Heart right ventricle (tissue), 16 donors: ENCODE measurements around the gene RANBP3. TPM values are rescaled to one million over a fixed set of nuclear protein-coding genes. Genes with fewer than 3 reads are reported as not detected.

Source experiments
- ATAC-seq, 8 donors: fragments of 200-7000 bp; cut with Tn5 transposase; one replicate each; pipeline ENCODE4 v1.9.1; 2020; ENCODE audit warnings: mild to moderate bottlenecking in 8 of 8, moderate library complexity in 8 of 8, moderate number of reproducible peaks in 1 of 8
- DNase-seq, 2 donors: peaks; one replicate each; pipeline ENCODE4 v3.0.0-alpha.2; 2020
- H3K27ac ChIP-seq, 10 donors: fragments of 200-600 bp; sonication (generic) in 2 of 10; one replicate each; pipeline versions ENCODE4 v1.5.0 to v1.8.0; 2020 to 2022; ENCODE audit warnings: mild to moderate bottlenecking in 3 of 10
- H3K27me3 ChIP-seq, 7 donors: fragments of 200-600 bp; one replicate each; pipeline ENCODE4 v1.8.0; 2021 to 2022; ENCODE audit warnings: mild to moderate bottlenecking in 2 of 7
- H3K36me3 ChIP-seq, 9 donors: fragments of 200-600 bp; sonication (generic) in 1 of 9; one replicate each; pipeline versions ENCODE4 v1.5.0 to v1.8.0; 2020 to 2022; ENCODE audit warnings: mild to moderate bottlenecking in 2 of 9
- H3K4me1 ChIP-seq, 9 donors: fragments of 200-600 bp; sonication (generic) in 1 of 9; one replicate each; pipeline versions ENCODE4 v1.5.0 to v1.8.0; 2020 to 2022; ENCODE audit warnings: mild to moderate bottlenecking in 4 of 9
- H3K4me3 ChIP-seq, 10 donors: fragments of 200-600 bp; sonication (generic) in 2 of 10; one replicate each; pipeline versions ENCODE4 v1.5.0 to v1.8.0; 2020 to 2022; ENCODE audit warnings: mild to moderate bottlenecking in 7 of 10, moderate library complexity in 2 of 10
- H3K9me3 ChIP-seq, 11 donors: fragments of 200-600 bp in 10 of 11; sonication (generic) in 2 of 11; one replicate each; pipeline versions ENCODE4 v1.5.0 to v1.8.0; 2013 to 2022; ENCODE audit warnings: mild to moderate bottlenecking in 2 of 11, control low read depth in 1 of 11, moderate library complexity in 1 of 11
- CTCF ChIP-seq, 9 donors: fragments of 200-600 bp; sonication (generic) in 2 of 9; IDR thresholded peaks; one replicate each; pipeline versions ENCODE4 v1.5.0 to v1.8.0; 2021 to 2022; ENCODE audit warnings: antibody characterized with exemption in 9 of 9, mild to moderate bottlenecking in 5 of 9, moderate library complexity in 1 of 9
- WGBS, 2 donors: extraction: QIAGEN DNeasy Blood & Tissue Kit; methylation state at CpG; one replicate each; pipeline ENCODE4 v1.1.7; 2013; ENCODE audit warnings: inconsistent platforms in 1 of 2; 5-methylcytosine and 5-hydroxymethylcytosine counted together
- intact Hi-C, 10 donors: fragments of 100-400 bp; cut with DNase I; formaldehyde crosslinking; loops; one replicate each; pipeline versions ENCODE4 v1.11.1 to v1.14.2; 2022
- polyA plus RNA-seq, 2 donors: library from polyadenylated mRNA; stranded (reverse); fragments of 200-250 nt; gene quantifications; one replicate each; pipeline ENCODE4 v1.2.3, GENCODE V29; 2013
- total RNA-seq, 10 donors: library from RNA; stranded (reverse); fragmentation: NEBNext Ultra II Directional in 3 of 10; extraction: Animal tissue kit (Norgen Biotek cat#: 25700) in 3 of 10; gene quantifications; one replicate each; pipeline versions ENCODE4 v1.2.1 to v1.2.4, GENCODE V29; 2021 to 2023
- donor health status: Arrhythmogenic right ventricular cardiomyopathy.
- donor health status: ischemic (EF 13 %, LVEDD 7.1; RV severe dilation, severe dysfunction).
- donor health status: healthy with polysubstance abuse.
- donor health status: DM: no; HTN: yes; CAD: no.
- donor health status: DM: no; HTN: no; CAD: no.
- donor health status: ischemic (EF 25% LVEDD 6.9; RV normal size, moderate dysfunction).
- donor health status: ischemic (EF 25% LVEDD 5.7; RV mildly dilated, moderate dysfunction).
- donor health status: healthy.
- donor health status: DM: yes; HTN: yes; CAD: no.
- donor health status: Ischemic cardiomyopathy.
- donor health status: ischemic (EF 35%, LVEDD 5.7; RV mildly dilated, moderate dysfunction).
- donor health status: nonischemic (EF 11% LVEDD 7.7; RV severe dilation, severe dysfunction).
- donor health status: DM: yes; HTN: yes; CAD: no.
- donor health status: PGD.
- donor health status: ischemic (EF 29% LVEDD 5.4; RV normal size, mild dysfunction).
- donor health status: nonischemic (EF 23%, LVEDD 6.1; RV moderate dilation, normal function).

The RANBP3 gene
- total and polyA plus RNA-seq, 12 donors = 29.5 to 76.1 (median 63.0) TPM

- Histone ChIP-seq H3K4me3 (no peak overlapping the region), H3K27ac (peak overlapping the region in 4 of 10 donors; percentile 46 to 77 (median 63)), H3K4me1 (peaks cover 6 to 48% (median 37%) of the 10 kb centered on the region in 9 donors), H3K9me3 (no peaks in the 10 kb centered on the region), H3K36me3 (peaks cover 0 to 96% (median 19%) of the 10 kb centered on the region in 9 donors), H3K27me3 (no peaks in the 10 kb centered on the region)
- WGBS, 2 donors = 90 to 96% methylated on average over 9 of the region's 9 CpGs
- intact Hi-C loops = no loop called here
- no peak for TF ChIP-seq CTCF (IDR thresholded peaks at IDR 0.05)
- DNase-seq = no peak
- ATAC-seq = no peak
Measured at GRCh38 chr19:5936292-5936592, 41.7 kb downstream of the RANBP3 start.

DNA sequence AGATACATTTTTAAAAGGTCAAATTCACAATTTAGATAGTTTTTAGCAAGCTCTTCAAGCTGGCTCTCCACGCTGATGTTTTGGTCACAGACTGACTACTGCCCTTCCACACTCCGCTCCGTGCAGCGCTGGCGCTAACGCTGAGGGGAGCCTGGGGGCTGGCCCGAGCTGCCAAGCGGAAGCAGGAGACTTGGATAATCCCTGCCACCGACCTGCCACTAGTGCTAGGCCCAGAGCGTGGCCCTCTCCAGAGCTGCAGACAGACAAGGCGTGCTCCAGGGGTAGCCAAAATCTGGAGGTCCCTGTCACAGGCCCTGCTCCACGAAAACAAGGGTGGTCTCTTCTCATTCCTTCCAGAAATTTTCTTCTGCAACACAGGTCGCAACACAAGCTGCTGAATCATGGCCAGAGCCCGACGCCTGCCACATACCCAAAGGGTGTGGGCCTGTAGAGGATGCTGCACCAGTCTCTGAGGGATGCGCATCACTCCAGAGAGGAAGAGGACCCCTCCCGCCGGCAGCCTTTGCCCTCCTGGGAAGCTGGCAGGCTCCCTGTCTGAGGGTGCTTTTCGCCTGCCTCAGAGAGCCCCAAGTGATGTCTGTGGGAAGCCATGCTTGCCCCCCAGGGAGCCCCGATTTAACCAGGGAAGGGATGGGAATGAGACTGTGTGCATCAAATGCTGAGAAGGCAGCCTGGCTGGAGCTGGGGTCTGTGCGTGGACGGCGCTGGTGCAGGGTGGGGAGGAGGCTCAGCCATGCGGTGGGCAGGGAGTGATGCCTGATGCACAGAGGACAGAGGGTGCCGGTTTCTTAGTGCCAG, 42.3 kb downstream of the RANBP3 start:
- Histone ChIP-seq H3K4me3 (peak overlapping the region in 2 of 10 donors; percentile 3 to 8), H3K36me3 (peaks cover 0 to 96% (median 18%) of the 10 kb centered on the region in 9 donors), H3K27ac (peak overlapping the region; percentile 5 to 77 (median 52)), H3K27me3 (no peaks in the 10 kb centered on the region), H3K9me3 (no peaks in the 10 kb centered on the region), H3K4me1 (peaks cover 6 to 42% (median 31%) of the 10 kb centered on the region in 9 donors)
- ATAC-seq (peak in 7 of 8 donors; percentile 20 to 49 (median 36)), DNase-seq (no peak)
- WGBS, 2 donors = 65 to 67% methylated on average over 25 of the region's 25 CpGs
- no peak for TF ChIP-seq CTCF (IDR thresholded peaks at IDR 0.05)
- intact Hi-C loops = no loop called here

DNA sequence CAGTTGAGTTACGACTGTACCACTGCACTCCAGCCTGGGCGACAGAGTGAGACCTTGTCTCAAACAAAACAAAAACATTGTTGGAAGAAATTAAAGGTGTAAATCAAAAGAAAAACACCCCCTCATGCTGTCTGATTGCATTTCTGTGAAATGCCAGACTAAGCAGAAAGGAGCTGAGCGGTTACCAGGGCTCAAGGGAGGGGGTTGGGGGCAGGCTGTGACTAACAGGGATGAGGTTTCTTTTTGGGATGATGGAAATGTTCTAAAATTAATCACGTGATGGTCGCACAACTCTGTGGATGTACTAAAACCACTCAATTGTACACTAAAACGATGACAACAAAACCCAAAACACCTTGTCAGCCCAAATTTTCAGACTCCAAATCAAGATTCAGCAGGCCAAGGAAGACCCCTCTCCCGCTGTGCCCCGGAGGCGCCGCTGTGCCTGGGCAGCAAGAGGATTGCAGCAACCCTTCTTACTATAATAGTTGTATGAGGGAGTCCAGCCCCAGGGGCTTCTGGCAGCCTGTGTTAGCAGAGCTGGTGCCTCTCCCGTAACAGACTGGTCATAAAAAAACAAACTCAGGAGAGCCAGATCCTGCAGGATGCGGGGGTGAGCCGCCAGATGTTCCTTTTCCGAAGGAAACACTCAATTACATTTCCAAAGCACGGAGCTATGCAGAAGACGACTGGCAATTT, 43.0 kb downstream of the RANBP3 start:
- no peaks in the 10 kb centered on the region for H3K27me3 ChIP-seq
- DNase-seq = no peak
- peak overlapping the region in 9 of 10 donors; percentile 15 to 77 (median 50) for H3K27ac ChIP-seq
- peak; percentile 37 to 74 (median 66) for ATAC-seq
- H3K4me3 ChIP-seq = peak overlapping the region in 2 of 10 donors; percentile 3 to 8
- peaks cover 6 to 42% (median 28%) of the 10 kb centered on the region in 9 donors for H3K4me1 ChIP-seq
- 57 to 69% methylated on average over 16 of the region's 16 CpGs for WGBS, 2 donors
- no peaks in the 10 kb centered on the region for H3K9me3 ChIP-seq
- peaks cover 0 to 96% (median 17%) of the 10 kb centered on the region in 9 donors for H3K36me3 ChIP-seq
- no peak for TF ChIP-seq CTCF (IDR thresholded peaks at IDR 0.05)
- intact Hi-C loops = no loop called here

GRCh38 chr19:5934069-5934401, 43.9 kb downstream of the RANBP3 start:
- Histone ChIP-seq H3K4me1 (peaks cover 6 to 42% (median 28%) of the 10 kb centered on the region in 9 donors), H3K4me3 (no peak overlapping the region), H3K27ac (peak overlapping the region in 5 of 10 donors; percentile 26 to 77 (median 58)), H3K9me3 (no peaks in the 10 kb centered on the region), H3K36me3 (peaks cover 0 to 96% (median 24%) of the 10 kb centered on the region in 9 donors), H3K27me3 (no peaks in the 10 kb centered on the region)
- intact Hi-C loops = no loop called here
- DNase-seq (no peak), ATAC-seq (no peak)
- 80 to 86% methylated on average over 5 of the region's 5 CpGs for WGBS, 2 donors
- no peak for TF ChIP-seq CTCF (IDR thresholded peaks at IDR 0.05)
